Tibial artery (tissue), 4 donors: Measurements from ENCODE around the gene PTPRD.

Experiments used
- DNase-seq, 2 donors: peaks; one replicate each; pipeline ENCODE4 v3.0.0-alpha.2; 2019
- H3K27ac ChIP-seq, 2 donors: fragments of 200-600 bp; sonication (generic) in 1 of 2; 1 replicate in 1 of 2; 2 replicates in 1 of 2; pipeline ENCODE4 v1.5.1; 2018 to 2019; ENCODE audit warnings: mild to moderate bottlenecking in 1 of 2
- H3K27me3 ChIP-seq, 2 donors: fragments of 200-600 bp; sonication (generic) in 1 of 2; one replicate each; pipeline versions ENCODE4 v1.5.1 to v1.6.0; 2016 to 2019
- H3K36me3 ChIP-seq, 3 donors: fragments of 200-600 bp; sonication (generic) in 2 of 3; one replicate each; pipeline ENCODE4 v1.5.1; 2016 to 2019; ENCODE audit warnings: mild to moderate bottlenecking in 2 of 3
- H3K4me1 ChIP-seq, 4 donors: fragments of 200-600 bp; sonication (generic) in 2 of 4; 1 replicate in 3 of 4; 2 replicates in 1 of 4; pipeline ENCODE4 v1.5.1; 2016 to 2019
- H3K4me3 ChIP-seq, 2 donors: fragments of 200-600 bp; sonication (generic) in 1 of 2; 1 replicate in 1 of 2; 2 replicates in 1 of 2; pipeline ENCODE4 v1.5.1; 2018 to 2019; ENCODE audit warnings: mild to moderate bottlenecking in 2 of 2
- H3K9me3 ChIP-seq, 3 donors: fragments of 200-600 bp; sonication (generic) in 1 of 3; one replicate each; pipeline ENCODE4 v1.5.1; 2016 to 2019
- CTCF ChIP-seq, 2 experiments: fragments of 200-600 bp in 1 of 2; fragments of 450-650 bp in 1 of 2; IDR thresholded peaks; one replicate each; pipeline ENCODE4 v1.5.1; 2017 to 2019; ENCODE audit warnings: antibody characterized with exemption in 2 of 2, mild to moderate bottlenecking in 1 of 2, moderate library complexity in 1 of 2
- intact Hi-C: fragments of 100-400 bp; cut with DNase I; formaldehyde crosslinking; loops from one replicate; pipeline ENCODE4 v1.15.0; 2023; ENCODE audit warnings: low total_unique reads

PTPRD gene

GRCh38 chr9:8899511-8899910 is 1713.3 kb downstream of the PTPRD start:
- Histone ChIP-seq H3K27ac (no peak overlapping the region), H3K27me3 (no peaks in the 10 kb centered on the region), H3K9me3 (no peaks in the 10 kb centered on the region), H3K36me3 (no peaks in the 10 kb centered on the region), H3K4me3 (no peak overlapping the region), H3K4me1 (no peaks in the 10 kb centered on the region)
- intact Hi-C loops, result loop anchor here (5.0 kb wide), 1 partner anchor 1327 kb away; no protein-coding TSS in a partner anchor
- DNase-seq, result no peak
- TF ChIP-seq CTCF (IDR thresholded peaks at IDR 0.05), result no peak

- Histone ChIP-seq H3K36me3 (no peaks in the 10 kb centered on the region), H3K4me3 (no peak overlapping the region), H3K27ac (no peak overlapping the region), H3K9me3 (no peaks in the 10 kb centered on the region), H3K27me3 (no peaks in the 10 kb centered on the region), H3K4me1 (no peaks in the 10 kb centered on the region)
- no peak for DNase-seq
- intact Hi-C loops, result loop anchor here (5.0 kb wide), 1 partner anchor 1324 kb away; no protein-coding TSS in a partner anchor
- TF ChIP-seq CTCF (IDR thresholded peaks at IDR 0.05), result peak; percentile 64 to 68
Measured at GRCh38 chr9:8895861-8896224, 1717.0 kb downstream of the PTPRD start.

GRCh38 chr9:8895106-8895860 is 1717.5 kb downstream of the PTPRD start:
- H3K36me3 ChIP-seq, result no peaks in the 10 kb centered on the region
- TF ChIP-seq CTCF (IDR thresholded peaks at IDR 0.05), result no peak
- H3K27me3 ChIP-seq, result no peaks in the 10 kb centered on the region
- H3K4me1 ChIP-seq, result no peaks in the 10 kb centered on the region
- intact Hi-C loops, result loop anchor here (5.0 kb wide), 1 partner anchor 1323 kb away; no protein-coding TSS in a partner anchor
- H3K27ac ChIP-seq, result no peak overlapping the region
- DNase-seq, result no peak
- H3K9me3 ChIP-seq, result no peaks in the 10 kb centered on the region
- no peak overlapping the region for H3K4me3 ChIP-seq

GRCh38 chr9:8890695-8891094 is 1722.1 kb downstream of the PTPRD start:
- H3K27me3 ChIP-seq, result no peaks in the 10 kb centered on the region
- H3K4me3 ChIP-seq, result no peak overlapping the region
- H3K27ac ChIP-seq, result no peak overlapping the region
- H3K36me3 ChIP-seq, result no peaks in the 10 kb centered on the region
- TF ChIP-seq CTCF (IDR thresholded peaks at IDR 0.05), result no peak
- no peaks in the 10 kb centered on the region for H3K4me1 ChIP-seq
- no peak for DNase-seq
- intact Hi-C loops, result no loop called here
- H3K9me3 ChIP-seq, result no peaks in the 10 kb centered on the region

GRCh38 chr9:8889100-8889499 is 1723.7 kb downstream of the PTPRD start:
- no peak for DNase-seq
- no peak for TF ChIP-seq CTCF (IDR thresholded peaks at IDR 0.05)
- Histone ChIP-seq H3K27ac (no peak overlapping the region), H3K27me3 (no peaks in the 10 kb centered on the region), H3K4me1 (no peaks in the 10 kb centered on the region), H3K4me3 (no peak overlapping the region), H3K36me3 (no peaks in the 10 kb centered on the region), H3K9me3 (no peaks in the 10 kb centered on the region)
- intact Hi-C loops, result no loop called here
